GM19193 (cell line): ENCODE results near the gene EFCAB11.

Experiments used
- POLR2A ChIP-seq: IDR thresholded peaks from 4 replicates; pipeline ENCODE4 v1.6.1; 2011; ENCODE audit not compliant: insufficient read depth, insufficient read length; ENCODE audit errors: extremely low read depth

EFCAB11 gene

DNA sequence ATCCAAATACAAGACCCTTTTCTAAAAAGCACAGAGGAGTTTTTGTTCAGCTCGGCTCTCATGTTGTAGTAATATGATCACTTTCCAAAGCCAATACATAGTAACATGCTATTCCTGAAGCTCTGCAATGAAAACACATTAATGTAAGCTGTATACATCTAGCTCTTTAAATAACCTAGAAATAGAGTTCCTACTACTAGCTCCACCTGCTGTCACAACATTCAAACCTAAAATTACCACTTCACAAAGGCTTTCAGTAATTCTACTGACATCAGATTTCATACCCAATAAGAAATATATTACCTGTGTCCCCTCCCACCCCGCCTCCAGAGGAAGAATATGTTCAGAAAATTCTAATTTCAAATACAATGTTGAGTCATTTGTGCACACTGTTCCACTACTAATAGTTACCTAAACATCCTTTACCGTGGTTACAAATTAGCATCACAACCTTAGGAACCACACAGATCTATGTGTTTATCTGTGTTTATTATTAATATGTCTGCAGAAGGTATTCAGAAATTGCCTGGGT lies 17.8 kb downstream of the EFCAB11 start:
- no peak for TF ChIP-seq POLR2A

DNA sequence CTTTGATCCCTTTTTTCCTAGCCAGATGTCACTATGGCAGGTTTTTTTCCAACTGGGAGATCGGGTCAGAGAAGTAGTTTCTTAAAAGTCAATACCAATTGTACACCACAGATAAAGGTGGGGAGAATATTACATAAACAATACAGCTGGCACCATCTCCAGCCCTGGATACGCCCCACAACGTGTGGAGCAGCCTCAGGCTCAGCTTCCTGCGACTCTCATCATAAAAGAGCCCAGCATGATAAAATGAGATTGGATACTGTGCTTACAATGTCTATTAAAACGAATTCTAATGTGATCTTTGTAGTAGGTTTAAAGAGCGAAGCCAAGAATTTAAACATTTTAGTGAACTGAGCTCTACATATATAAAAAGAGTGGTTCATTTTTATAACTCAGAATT lies 21.5 kb downstream of the EFCAB11 start:
- TF ChIP-seq POLR2A = no peak

DNA sequence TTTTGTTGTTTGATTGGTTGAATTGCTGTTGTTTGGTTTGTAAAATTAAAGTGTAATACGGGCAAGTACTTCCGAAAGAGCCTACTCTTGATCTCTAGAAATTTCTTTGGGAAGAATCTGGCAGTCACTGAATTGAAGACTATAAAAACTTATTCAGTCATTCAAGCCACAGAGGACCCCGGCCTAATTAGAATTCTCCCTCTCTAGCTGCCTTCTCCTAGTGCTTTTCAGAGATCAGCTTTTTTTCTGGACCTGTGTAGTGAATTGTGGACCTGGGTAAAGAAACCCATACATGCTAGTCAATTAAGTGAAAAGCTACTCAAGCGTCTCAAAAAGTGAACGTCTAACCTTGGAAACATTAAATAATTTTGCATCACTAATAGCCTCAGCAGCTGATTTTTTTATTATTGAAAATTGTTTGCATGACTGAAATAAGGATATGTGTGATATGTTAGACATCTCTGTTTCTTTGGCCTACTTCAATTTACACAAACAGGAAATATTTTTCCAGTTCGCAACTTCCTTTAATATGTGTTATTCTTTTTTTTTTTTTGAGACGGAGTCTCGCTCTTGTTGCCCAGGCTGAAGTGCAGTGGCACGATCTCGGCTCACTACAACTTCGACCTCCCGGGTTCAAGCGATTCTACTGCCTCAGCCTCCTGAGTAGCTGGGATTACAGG lies 27.2 kb downstream of the EFCAB11 start:
- no peak for TF ChIP-seq POLR2A

- no peak for TF ChIP-seq POLR2A
These were observed 27.8 kb downstream of the EFCAB11 start for GRCh38 chr14:89926694-89927093.

DNA sequence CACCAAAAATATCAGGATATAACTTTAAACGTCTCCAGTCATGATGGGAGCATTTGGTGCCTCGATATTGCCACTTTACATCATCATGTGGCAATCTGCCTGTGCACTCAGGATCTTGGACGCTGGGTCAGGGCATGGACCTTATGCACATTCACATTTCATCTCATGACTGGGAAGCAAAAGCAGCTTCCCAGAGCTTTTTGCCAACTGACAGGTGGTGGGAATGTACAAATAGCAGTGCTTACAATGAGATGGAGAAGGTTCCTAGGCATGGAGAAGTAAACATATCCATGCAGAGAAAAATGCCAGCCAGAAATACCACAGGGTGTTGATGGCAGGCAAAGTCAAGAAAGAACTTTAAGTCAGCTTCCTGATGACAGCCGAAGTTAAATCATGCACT lies 30.3 kb downstream of the EFCAB11 start:
- TF ChIP-seq POLR2A = no peak

GRCh38 chr14:89922031-89922907 lies 32.3 kb downstream of the EFCAB11 start:
- TF ChIP-seq POLR2A = no peak

- no peak for TF ChIP-seq POLR2A
These were observed 33.2 kb downstream of the EFCAB11 start for GRCh38 chr14:89921346-89921745.

- TF ChIP-seq POLR2A = no peak
These were observed 34.5 kb downstream of the EFCAB11 start for GRCh38 chr14:89920056-89920455.

DNA sequence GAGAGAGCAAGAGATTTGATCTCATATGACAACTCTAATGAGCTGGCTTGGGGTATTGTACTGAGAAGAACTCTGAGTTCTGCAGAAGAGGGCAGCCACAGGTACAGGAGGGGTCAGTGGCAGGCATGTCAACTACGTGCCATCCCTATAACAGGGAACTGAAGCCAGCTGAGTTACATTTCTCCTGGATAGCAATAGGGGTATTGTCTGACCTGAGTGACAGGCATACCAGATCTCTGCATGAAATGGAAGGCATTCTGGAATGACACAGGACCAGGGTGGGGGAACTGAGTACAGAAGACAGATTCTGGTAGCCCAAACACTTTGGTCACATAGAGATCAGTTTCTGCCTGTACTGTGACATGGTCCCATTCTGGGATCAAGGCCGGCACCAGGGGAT lies 35.8 kb downstream of the EFCAB11 start:
- TF ChIP-seq POLR2A = no peak

GRCh38 chr14:89915114-89915878 lies 39.2 kb downstream of the EFCAB11 start:
- TF ChIP-seq POLR2A = no peak

GRCh38 chr14:89912667-89913211 lies 41.8 kb downstream of the EFCAB11 start:
- TF ChIP-seq POLR2A = no peak

GRCh38 chr14:89912221-89912620 lies 42.3 kb downstream of the EFCAB11 start:
- TF ChIP-seq POLR2A = no peak

GRCh38 chr14:89911010-89911919 lies 43.3 kb downstream of the EFCAB11 start:
- no peak for TF ChIP-seq POLR2A

DNA sequence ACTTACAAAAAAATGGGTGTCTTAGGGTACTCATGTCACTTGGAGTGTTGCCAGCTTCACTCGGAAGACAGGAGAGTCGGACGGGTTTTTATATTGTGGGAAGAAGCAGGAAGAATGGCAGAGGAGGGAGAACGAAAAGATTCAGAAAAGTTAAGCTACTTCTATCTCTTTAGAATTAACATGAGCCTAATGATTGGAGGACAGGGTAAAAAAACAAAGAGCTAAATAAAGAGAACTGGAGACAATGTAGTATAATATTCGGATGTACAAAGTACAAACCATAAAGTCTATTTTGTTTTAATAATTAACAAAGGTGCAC lies 43.9 kb downstream of the EFCAB11 start:
- no peak for TF ChIP-seq POLR2A

GRCh38 chr14:89909586-89909985 lies 44.9 kb downstream of the EFCAB11 start:
- no peak for TF ChIP-seq POLR2A
